ENCODE measurements around the gene KRTAP5-1.
"Not testable (repeated sequence)": the region's sequence is repeated elsewhere in the genome, so short reads cannot be mapped to it uniquely, and the experiment has no call there.

Gene KRTAP5-1, protein sequence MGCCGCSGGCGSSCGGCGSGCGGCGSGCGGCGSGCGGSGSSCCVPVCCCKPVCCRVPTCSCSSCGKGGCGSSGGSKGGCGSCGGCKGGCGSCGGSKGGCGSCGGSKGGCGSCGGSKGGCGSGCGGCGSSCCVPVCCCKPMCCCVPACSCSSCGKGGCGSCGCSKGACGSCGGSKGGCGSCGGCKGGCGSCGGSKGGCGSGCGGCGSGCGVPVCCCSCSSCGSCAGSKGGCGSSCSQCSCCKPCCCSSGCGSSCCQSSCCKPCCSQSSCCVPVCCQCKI
- long read RNA-seq, donor 1: 0 reads
- long read RNA-seq, donor 2: 0 reads
- long read RNA-seq, donor 3: 0 reads
- long read RNA-seq, donor 4: 0 reads
- long read RNA-seq, donor 5, partial matches to known transcripts: 0 of 2 reads
- long read RNA-seq, donor 5, other reads (novel, unspliced or antisense): 0 of 2 reads
- long read RNA-seq, donor 6: 0 reads
- long read RNA-seq, donor 7: 0 reads
- long read RNA-seq, donor 8: 0 reads

DNA sequence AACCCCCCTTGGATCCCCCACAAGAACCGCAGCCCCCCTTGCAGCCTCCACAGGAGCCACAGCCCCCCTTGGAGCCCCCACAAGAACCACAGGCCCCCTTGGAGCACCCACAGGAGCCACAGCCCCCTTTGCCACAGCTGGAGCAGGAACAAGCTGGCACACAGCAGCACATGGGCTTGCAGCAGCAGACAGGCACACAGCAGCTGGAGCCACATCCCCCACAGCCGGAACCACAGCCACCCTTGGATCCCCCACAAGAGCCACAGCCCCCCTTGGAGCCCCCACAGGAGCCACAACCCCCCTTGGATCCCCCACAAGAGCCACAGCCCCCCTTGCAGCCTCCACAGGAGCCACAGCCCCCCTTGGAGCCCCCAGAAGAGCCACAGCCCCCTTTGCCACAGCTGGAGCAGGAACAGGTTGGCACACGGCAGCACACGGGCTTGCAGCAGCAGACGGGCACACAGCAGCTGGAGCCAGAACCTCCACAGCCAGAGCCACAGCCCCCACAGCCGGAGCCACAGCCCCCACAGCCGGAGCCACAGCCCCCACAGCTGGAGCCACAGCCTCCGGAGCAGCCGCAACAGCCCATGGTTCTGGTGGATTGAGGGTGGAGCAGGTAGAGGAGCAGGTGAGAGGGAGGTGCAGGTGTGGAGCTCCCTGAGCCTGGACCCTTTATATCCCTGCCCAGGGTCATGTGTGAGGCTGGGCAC, at the start of gene KRTAP5-1:
KRTAP5-1 (minus strand) TSS at position 623 of the 710 bp plus-strand sequence; CDS start at position 589, 34 bp downstream.
- DNase-seq: not testable (repeated sequence)

DNA sequence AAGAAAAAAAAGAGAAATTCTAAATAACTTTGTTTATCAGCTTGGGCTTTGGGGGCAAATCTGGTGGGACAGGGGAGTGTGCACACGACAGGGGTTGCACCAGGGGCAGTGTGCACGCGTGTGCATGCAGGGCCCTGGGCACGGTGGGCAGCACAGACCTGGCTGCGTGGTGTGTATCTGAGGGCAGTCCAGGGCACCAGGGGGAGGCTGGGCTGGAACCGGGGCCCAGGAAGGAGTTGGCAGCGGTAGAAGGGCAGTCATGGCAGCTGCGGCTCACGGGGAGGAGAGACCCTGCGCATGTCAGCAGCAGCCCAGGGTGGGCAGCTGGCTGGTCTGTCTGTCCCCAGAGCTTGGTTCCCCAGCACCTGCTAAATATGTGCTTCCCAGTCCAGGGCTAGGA, 48.8 kb upstream of the KRTAP5-1 start:
- DNase-seq: no peak

- no peak for DNase-seq
These were observed 47.1 kb upstream of the KRTAP5-1 start for GRCh38 chr11:1632053-1632714.

DNA sequence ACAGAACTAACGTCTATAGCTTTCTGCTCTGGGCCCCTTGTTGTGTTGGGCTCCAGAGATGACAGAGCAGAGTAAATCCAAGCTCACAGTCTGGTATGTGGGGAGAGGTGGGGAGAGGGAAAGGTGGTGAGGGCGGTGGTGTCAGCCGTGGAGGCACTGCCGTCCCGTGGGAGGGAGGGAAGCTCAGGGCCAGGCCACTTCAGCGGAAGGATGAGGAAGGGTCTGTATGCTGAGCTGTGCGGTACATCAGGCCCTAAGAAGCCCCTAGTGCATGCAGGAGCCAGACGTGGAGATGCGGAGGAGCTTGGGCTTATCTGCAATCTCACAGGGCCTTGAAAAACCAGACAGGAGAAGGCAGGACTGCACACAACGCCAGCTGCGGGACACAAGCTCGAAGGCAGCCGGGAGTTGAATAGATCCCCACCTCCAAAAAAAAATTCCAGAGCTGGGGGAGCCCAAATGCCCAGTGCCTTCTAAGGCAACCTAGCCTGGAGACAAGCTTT, 46.0 kb upstream of the KRTAP5-1 start:
- DNase-seq: no peak

DNA sequence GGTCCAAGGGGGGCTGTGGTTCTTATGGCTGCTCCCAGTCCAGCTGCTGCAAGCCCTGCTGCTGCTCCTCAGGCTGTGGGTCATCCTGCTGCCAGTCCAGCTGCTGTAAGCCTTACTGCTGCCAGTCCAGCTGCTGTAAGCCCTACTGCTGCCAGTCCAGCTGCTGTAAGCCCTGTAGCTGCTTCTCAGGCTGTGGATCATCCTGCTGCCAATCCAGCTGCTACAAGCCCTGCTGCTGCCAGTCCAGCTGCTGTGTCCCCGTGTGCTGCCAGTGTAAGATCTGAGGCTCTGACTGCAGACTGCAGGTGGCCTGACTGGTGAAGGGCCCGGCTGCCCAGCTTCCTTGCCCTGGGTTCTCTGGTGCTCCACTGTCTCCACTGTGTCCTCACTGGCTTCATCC, 45.2 kb upstream of the KRTAP5-1 start:
- no peak for DNase-seq

DNA sequence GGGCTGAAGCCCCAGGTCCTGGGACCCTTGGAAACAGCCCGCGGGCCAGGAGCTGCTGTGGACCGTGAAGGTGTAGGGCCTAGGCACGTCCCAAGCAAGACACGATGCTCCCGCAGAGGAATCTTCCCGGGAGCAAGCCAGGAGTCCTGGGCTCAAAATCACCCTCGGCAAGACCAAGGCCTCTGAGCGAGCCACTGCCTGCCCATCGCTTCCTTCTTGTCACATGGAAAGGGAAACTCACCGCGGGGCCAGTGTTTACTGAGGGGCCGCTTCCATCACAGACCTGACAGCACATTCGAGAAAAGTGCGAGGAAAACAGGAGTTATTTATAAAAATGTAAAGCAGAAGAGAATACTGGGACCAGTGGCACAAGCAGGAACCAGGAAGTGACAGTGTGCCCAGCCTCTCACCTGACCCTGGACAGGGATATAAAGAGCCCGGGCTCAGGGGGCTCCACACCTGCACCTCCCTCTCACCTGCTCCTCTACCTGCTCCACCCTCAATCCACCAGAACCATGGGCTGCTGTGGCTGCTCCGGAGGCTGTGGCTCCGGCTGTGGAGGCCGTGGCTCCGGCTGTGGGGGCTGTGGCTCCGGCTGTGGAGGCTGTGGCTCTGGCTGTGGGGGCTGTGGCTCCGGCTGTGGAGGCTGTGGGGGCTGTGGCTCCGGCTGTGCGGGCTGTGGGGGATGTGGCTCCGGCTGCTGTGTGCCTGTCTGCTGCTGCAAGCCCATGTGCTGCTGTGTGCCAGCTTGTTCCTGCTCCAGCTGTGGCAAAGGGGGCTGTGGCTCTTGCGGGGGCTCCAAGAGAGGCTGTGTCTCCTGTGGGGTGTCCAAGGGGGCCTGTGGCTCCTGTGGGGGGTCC, 44.5 kb upstream of the KRTAP5-1 start, which contains the start of gene KRTAP5-5:
KRTAP5-5 (plus strand) TSS at position 450 of the 860 bp plus-strand sequence; CDS start at position 516, 66 bp downstream.
- DNase-seq: no peak

- DNase-seq: peak; percentile 61
These were observed 43.6 kb upstream of the KRTAP5-1 start for GRCh38 chr11:1628506-1629325.

- DNase-seq: no peak
These were observed 40.5 kb upstream of the KRTAP5-1 start for GRCh38 chr11:1625541-1625940.

GRCh38 chr11:1624621-1625020, 39.5 kb upstream of the KRTAP5-1 start:
- DNase-seq: no peak

DNA sequence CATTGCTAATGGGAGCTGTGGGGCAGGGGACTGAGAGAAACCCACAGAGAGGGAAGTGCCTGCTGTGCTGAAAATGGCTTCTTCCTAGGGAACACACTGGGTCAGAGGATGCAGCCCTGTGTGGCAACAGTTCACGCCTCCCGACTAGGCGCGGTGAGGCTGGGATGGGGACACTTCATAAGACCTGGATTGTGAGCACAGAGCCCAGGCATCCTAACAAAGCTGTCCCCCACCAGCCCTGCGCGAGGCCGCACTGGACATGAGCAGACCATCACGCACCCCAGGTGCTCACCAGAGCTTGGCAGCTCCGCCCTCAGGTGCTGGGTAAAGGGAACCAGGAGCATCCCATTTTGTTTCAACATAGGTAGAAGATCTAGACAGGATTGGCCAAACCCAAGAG, 38.6 kb upstream of the KRTAP5-1 start:
- DNase-seq: no peak

- no peak for DNase-seq
These were observed 37.0 kb upstream of the KRTAP5-1 start, which contains the start of gene KRTAP5-4 for GRCh38 chr11:1622086-1622485. TSS of gene KRTAP5-4 (minus strand) at chr11:1622138. CDS start at chr11:1622093, 45 bp downstream.

DNA sequence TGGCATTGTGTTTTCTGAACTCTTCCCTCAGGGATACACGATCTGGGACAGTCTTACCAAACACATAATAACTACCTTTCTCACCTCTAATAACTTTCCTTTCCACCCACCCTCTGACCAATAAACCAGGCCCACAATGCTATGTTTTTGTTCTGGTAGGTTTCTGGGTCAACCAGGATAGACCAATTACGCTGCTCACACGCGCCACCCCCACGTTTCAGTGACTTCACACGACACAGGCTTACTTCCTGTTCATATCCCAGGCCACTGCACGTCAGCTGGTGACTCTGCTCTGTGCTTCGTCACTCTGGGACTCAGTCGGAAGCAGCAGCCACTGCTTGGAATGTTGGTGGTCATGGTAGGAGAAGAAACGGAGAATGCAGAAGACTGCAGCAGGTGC, 34.4 kb upstream of the KRTAP5-1 start:
- no peak for DNase-seq

- no peak for DNase-seq
These were observed 33.1 kb upstream of the KRTAP5-1 start for GRCh38 chr11:1618231-1618630.

DNA sequence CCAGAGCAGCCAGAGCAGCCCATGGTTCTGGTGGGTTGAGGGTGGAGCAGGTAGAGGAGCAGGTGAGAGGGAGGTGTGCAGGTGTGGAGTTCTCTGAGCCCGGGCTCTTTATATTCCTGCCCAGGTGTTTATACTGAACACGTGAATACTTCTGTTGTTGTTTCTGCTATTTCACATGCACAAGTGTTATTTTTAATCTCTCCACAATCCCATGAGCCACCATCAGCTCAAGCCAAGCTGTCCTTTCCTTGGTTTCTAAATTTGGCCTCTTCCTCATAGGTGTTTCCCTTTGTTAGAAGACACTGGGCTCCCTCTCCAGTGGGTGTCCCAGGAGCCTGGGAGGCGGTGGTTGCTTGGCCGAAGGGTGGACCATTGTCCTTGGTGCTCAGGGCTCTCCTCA, 23.3 kb upstream of the KRTAP5-1 start, which contains the start of gene KRTAP5-3:
KRTAP5-3 (minus strand) TSS at position 101 of the 400 bp plus-strand sequence; CDS start at position 23, 78 bp downstream.
- no peak for DNase-seq

GRCh38 chr11:1607901-1608300, 22.8 kb upstream of the KRTAP5-1 start:
- DNase-seq: not testable (repeated sequence)

DNA sequence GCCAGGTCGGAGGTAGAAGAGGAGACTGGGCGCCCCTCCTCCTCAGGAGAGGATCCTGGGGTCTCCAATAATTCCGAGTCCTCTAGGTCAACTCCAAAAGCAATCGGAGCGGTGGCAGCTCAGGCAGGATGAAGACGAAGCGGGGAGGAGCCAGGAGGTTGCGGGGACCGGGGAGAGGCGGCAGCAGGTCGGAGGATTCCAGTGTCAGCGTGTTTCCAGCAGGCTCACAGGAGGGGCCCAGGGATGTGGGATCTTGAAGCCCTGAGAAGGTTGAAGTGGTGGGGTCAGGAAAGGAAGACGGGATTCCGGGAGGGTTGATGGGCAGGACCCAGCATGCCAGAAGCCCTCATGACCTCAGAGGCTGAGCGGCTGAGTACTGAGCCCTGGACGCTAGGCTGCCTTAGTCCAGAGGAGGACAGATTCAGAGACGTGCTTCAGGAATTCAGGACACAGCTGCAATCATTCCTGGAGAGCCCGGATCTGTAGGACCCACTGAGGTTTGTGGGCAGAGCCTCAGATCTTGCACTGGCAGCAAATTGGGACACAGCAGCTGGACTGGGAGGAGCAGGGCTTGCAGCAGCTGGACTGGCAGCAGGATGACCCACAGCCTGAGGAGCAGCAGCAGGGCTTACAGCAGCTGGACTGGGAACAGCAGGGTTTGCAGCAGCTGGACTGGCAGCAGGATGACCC, 22.2 kb upstream of the KRTAP5-1 start:
- peak; percentile 29 for DNase-seq

- not testable (repeated sequence) for DNase-seq
These were observed 20.8 kb upstream of the KRTAP5-1 start for GRCh38 chr11:1605923-1606322.

- no peak for DNase-seq
These were observed 19.6 kb upstream of the KRTAP5-1 start for GRCh38 chr11:1604711-1605110.

DNA sequence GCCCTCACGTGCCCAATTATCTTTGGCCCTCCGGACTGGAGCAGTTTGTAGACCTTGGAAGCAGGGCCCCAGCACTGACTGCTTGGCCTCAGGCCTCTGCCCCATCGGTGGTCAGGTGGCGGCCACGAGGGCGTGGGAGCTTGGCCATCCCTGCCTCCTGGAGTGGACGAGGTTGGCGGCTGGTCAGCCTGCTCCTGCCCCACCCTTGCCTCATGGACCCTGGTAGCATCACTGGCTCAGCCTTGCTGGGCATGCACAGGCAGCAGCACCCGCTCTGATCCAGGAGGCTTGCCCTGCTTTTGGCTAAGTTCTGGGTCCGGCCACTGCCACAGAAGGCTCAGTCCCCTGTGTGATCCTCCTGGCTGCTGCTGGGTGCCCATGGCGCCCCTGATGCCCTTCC, 19.1 kb upstream of the KRTAP5-1 start:
- DNase-seq: no peak

- DNase-seq: no peak
These were observed 18.5 kb upstream of the KRTAP5-1 start for GRCh38 chr11:1603629-1604028.

Data from right kidney (tissue), 9 donors.